Measurements from ENCODE around the gene MPND.

The MPND gene

GRCh38 chr19:4350726-4351125, 7.4 kb downstream of the MPND start:
- no peak for DNase-seq

- no peak for DNase-seq
Observed at GRCh38 chr19:4352701-4353121, 9.3 kb downstream of the MPND start.

DNA sequence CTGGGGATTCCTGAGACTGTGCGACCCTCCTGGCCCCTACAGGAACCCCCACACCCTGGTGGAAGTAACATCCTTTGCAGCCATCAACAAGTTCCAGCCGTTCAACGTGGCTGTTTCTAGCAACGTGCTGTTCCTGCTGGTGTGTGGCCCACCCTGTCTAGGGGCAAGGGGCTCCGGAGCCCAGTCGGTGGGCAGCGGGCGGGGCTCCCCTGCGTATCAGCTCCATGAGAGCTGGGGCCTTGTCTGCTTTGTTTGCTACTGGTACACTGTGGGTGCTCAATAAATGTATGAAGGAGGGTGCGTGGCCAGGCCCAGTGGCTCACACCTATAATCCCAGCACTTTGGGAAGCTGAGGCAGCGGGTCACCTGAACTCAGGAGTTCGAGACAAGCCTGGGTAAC, 10.9 kb downstream of the MPND start:
- DNase-seq, result no peak

DNA sequence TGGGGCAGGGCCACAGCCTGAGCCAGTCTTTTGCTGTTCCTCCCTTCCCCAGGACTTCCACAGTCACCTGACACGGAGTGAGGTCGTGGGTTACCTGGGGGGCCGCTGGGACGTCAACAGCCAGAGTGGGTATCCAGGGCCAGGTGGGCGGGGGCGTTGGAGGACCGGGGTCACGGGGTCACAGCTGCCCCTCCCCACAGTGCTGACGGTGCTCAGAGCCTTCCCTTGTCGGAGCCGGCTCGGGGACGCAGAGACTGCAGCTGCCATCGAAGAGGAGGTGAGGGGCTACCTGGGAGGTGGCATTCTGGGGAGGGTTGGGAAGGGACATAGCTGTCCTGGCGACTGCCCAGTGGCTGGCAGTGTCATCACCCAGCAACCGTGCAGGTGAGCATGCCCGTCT, 11.5 kb downstream of the MPND start:
- no peak for DNase-seq

- DNase-seq, result no peak
Observed at GRCh38 chr19:4357095-4357797, 13.9 kb downstream of the MPND start.

DNA sequence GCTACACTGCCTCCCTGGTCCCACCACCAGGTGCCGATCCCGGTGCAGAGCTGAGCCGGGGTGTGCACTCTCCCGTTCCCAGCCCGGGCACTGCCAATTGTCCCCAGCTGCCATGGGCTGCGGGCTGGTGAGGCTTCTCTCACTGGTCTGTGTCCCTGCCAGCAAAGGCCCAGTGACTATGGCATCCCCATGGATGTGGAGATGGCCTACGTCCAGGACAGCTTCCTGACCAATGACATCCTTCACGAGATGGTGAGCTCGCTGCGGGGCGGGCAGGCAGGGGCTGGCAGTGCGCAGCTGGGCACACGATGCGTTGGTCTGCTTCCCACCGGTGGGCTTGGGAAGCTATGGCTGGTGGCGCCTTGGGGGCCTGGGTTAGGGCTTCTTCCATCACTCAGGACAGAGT, 14.6 kb downstream of the MPND start:
- DNase-seq, result no peak

DNA sequence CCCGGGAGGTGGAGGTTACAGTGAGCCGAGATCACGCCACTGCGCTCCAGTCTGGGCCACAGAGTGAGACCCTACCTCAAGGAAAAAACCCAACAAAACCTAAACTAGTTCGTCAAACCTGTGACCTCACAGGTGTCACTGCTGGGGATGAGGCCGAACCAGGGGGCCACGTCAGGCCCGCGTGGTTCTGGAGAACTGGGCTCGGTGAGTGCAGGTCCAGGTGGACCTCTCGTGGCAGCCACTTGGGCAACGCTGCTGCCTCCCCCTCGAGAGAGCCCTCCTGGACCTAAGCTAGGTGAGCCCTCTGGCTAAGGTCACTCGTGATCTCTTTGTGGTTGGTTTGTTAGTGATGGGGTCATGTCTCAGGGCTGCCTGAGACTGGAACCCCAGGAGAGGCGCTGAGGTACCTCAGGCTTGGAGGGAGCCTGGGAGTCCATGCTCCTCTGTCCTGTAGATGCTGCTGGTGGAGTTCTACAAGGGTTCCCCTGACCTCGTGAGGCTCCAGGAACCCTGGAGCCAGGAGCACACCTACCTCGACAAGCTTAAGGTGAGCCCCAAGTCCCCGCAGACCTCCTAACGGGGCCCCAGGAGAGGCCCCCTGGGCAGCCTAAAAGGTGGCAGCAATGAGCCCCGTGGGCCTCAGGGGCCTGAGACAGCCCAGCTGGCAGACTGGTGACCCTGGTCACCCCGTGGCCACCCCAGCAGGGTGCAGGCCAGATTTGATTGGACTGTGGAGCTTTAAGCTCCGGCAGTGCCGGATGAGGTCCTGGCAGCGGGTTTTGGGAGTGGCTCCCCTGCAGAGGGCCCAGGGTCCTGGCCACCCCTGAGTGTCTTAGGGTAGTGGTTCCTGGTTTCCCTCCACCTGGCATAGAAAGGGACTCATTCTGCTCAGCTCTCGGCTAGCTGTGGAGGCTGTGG, 15.6 kb downstream of the MPND start:
- DNase-seq, result no peak

GRCh38 chr19:4359627-4360000, 16.3 kb downstream of the MPND start:
- DNase-seq, result no peak

GRCh38 chr19:4360081-4360569, 16.8 kb downstream of the MPND start:
- DNase-seq, result no peak

- DNase-seq, result no peak
Observed at GRCh38 chr19:4360641-4361151, 17.3 kb downstream of the MPND start.

- no peak for DNase-seq
Observed at GRCh38 chr19:4361152-4362046, 18.0 kb downstream of the MPND start.

- no peak for DNase-seq
Observed at GRCh38 chr19:4362101-4362828, 18.9 kb downstream of the MPND start.

DNA sequence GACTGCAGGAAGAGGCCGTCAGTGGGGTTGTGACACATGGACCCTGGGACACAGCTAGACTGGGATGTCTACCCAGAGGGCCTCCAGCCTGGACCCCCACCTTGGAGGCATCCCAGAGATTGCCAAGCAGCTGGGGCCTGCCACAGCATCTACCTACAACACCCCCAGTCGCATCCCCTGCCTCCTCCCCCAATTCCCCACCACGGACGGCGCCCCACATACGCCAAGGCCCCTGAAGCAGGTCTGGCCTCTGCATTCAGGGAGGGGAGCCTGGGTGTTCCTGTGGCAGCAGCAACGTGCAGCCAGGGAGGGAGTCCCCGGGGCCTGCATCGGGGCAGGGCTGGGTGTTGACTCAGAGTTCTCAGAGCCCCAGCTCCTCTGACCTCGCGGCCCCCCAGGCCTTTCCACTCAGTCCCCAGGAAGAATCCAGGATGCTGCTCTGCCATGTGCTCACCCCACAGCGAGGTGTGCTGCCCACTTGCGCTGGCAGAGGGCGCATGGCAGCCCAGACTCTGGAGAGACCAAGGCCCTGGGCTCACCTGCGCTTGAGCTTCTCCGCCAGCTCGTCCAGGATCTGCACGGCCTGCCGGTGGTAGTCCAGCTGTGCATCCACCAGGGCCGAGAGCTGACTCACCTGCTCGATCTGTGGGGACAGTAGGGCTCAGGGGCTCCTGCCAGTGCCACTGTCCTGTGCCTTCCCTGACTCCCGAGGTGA, 19.6 kb downstream of the MPND start:
- no peak for DNase-seq

- no peak for DNase-seq
Observed at GRCh38 chr19:4363571-4364304, 20.4 kb downstream of the MPND start.

- DNase-seq, result no peak
Observed at GRCh38 chr19:4365341-4365740, 22.0 kb downstream of the MPND start.

- no peak for DNase-seq
Observed at GRCh38 chr19:4365791-4366665, 22.7 kb downstream of the MPND start.

DNA sequence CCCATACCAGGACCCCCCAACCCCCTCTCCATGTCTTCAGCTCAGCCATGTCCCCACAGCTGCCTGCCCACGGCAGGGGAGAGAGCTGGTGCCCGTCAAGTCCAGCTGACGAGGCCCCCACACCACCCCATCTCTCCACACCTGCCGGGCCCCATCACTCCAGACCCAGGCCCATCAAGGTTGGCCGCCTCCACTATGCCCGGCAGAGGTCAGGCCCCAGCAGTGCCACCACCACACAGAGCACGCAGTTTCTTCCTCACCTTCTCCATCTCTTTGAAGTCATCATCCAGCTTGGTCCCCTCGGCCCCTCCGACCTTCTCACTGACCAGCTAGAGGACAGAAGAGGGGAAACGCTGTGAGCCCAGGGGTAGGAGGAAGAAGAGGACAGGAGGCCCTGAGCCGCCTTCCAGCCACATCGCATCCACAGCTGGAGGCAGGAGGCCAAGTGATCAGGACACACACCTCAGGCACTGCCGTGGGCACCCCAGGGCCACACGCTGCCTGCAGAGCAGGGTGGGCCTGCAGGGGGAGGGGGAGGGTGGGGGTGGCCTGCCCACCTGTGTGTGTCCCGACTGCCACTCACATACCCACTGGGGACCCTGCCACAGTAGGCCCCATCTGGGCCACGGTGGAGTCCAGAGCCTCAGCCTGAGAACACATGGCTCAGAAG, 23.4 kb downstream of the MPND start:
- DNase-seq, result no peak

GRCh38 chr19:4367336-4367723, 24.0 kb downstream of the MPND start:
- no peak for DNase-seq

DNA sequence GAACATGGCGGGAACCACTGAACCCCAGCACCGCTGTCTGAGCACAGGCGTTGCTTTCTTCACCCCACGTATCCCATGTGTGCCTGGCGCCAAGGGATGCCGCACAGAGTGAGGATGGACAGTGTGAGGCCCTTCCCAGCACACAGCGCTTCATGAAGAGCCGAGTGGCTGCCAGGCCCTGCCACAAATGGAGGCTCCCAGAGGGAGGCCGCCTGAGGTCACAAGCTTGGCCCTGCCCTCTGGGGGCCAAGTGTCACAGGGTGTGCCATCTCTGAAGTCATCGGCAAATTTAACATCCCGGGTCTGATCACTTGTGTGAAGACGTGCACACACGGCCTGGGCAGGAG, 24.4 kb downstream of the MPND start:
- no peak for DNase-seq

Data from SIG-M5 (cell line).